GM19043 (cell line): ENCODE measurements around the gene DDTL.

Experiments
- ATAC-seq: cut with Tn5 transposase; IDR thresholded peaks from one replicate; pipeline ENCODE4 v1.9.1; 2021; ENCODE audit warnings: low read depth; ENCODE audit not compliant: unreplicated experiment

The DDTL gene

GRCh38 chr22:24003887-24004286 is 37.2 kb downstream of the DDTL start:
- ATAC-seq, result no peak

- ATAC-seq, result no peak
Measured at GRCh38 chr22:24005201-24005600, 38.5 kb downstream of the DDTL start, which contains the start of gene GSTT4. TSS of gene GSTT4 (minus strand) at chr22:24005453. CDS start at chr22:24005356, 97 bp downstream.

DNA sequence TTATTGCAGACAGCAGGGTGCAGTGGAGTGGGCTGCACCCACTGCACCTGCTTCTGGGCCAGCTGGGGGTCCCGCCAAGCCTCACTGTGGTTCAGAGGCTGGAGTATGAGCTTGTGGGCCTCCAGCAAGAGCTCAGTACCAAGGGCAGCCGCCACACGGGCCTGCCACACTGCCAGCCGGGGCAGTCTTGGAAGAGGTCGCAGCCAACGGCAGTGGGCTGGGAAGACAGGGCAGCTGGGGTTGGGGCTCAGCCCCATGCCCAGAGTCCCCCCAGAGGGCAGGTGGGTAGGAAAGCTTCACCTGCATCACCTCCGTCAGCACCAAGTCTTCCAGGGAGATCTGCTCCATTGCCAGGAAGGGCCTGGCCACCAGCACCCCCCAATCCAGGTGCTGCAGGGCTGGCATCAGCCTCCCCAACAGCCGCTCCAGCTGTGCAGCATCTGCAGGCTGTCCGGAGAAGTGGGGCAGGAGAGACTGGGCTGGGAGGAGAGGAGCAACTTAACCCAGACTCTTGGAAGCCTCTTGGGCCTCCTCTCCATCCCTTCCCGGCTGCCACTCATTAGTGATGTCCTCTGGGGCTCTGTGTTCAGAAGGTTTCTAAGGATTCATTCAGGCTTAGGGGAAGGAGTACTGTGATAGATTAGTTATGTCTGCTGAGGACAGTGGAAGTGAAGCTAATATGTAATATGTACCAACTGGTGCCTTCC is 39.7 kb downstream of the DDTL start:
- ATAC-seq, result no peak

GRCh38 chr22:24006914-24007214 is 40.2 kb downstream of the DDTL start:
- no peak for ATAC-seq

GRCh38 chr22:24007253-24008021 is 40.7 kb downstream of the DDTL start:
- ATAC-seq, result no peak

- no peak for ATAC-seq
Measured at GRCh38 chr22:24008022-24008283, 41.3 kb downstream of the DDTL start.

- no peak for ATAC-seq
Measured at GRCh38 chr22:24008381-24009226, 41.9 kb downstream of the DDTL start.

DNA sequence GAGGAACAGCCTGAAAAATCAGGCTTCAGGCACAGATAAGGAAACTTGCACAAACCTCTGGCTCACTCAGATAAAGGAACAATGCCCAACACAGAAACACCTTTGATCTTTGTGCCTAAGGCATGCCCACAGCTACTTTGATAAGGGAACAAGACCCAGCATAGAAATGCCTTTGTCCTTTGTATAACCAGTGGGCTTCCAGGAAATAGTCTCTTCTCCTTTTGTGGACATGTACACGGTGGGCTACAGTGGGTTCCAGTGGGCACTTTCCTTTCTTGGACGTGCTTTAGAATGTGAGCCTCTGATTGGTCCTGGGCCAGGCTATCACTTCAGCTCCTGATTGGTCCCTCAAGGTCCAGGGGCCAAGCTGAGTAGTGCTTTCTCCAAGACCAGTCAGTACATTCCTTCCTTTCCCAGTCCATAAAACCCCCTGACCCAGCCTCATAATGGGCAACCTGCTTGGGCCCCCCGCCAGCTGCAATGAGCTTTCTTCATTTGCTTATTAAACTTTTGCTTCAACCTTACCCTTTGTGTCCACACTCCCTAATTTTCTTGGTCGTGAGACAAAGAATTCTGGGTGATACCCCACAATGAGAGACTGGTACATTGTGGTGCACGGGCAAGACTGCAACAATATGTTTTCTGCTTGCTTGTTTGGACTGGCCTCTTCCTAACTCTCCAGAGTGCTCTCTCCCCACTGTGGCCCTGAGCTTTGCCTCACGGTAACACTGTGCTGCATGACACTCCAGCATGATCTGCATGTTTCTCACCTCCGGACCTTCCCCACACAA is 42.7 kb downstream of the DDTL start:
- no peak for ATAC-seq

DNA sequence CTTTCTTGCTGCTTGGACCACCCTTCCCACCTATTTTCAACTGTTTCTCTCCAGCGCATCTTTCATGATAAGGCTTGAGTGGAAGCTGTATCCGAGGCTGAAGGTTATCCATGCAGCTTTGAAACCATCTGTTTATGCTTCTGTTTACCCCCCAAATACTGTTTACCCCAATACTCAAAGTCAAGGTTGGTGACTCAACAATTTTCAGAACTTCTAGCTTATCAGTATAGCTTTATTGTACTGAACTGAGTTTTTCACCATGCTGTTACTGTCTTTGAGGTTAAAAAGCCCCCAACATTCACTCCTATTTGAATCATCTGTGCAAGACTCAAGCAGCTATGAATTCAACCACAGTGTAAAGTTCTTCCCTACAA is 43.3 kb downstream of the DDTL start:
- ATAC-seq, result no peak

DNA sequence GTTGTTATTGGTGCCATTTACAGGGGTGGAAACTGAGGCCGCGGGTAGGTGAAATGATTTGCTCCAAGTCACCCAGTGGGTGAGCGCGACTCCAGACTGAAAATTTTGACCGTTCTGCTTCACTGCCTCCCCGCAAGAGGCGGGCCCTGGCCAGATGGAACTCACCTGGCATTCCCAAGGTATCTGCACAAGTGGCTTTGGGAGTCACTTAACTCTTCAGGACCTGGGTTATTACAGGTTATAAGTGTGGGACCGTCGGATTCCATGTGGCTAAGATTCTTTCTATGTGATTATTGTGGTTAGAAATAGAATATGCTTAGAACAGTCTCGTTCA is 45.0 kb downstream of the DDTL start:
- ATAC-seq, result no peak

DNA sequence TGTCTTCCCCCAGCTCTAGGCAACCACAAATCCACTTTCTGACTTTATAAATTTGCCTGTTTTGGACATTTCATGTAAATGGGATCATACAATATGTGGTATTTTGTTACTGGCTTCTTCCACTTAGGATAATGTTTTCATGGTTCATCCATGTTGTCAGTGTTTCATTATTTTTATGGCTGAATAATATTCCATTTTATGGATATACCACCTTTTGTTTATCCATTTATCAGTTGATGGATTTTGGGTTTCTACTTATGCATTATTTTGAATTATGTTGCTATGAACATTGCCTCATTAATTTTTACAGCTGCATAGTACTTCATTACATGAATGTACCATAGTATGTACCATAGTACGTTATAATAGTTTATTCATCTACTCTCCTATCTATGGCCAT is 49.5 kb downstream of the DDTL start:
- ATAC-seq, result no peak

DNA sequence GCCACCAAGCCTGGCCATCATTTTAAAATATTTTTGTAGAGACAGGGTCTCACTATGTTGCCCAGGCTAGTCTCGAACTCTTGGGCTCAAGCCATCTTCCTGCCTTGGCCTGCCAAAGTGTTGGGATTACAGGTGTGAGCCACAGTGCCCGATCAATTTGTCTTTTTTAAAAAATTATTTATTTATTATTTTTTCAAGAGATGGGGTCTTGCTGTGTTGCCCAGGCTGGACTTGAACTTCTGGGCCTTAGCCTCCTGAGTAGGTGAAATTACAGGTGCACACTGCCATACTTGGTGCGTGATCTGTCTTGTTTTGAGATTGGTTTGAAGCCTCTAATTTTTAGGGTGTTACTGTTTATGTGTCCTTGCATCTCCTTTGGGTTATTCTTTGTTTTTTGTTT is 54.6 kb downstream of the DDTL start:
- no peak for ATAC-seq
